ENCODE data around the gene TECPR2.

TECPR2 gene

DNA sequence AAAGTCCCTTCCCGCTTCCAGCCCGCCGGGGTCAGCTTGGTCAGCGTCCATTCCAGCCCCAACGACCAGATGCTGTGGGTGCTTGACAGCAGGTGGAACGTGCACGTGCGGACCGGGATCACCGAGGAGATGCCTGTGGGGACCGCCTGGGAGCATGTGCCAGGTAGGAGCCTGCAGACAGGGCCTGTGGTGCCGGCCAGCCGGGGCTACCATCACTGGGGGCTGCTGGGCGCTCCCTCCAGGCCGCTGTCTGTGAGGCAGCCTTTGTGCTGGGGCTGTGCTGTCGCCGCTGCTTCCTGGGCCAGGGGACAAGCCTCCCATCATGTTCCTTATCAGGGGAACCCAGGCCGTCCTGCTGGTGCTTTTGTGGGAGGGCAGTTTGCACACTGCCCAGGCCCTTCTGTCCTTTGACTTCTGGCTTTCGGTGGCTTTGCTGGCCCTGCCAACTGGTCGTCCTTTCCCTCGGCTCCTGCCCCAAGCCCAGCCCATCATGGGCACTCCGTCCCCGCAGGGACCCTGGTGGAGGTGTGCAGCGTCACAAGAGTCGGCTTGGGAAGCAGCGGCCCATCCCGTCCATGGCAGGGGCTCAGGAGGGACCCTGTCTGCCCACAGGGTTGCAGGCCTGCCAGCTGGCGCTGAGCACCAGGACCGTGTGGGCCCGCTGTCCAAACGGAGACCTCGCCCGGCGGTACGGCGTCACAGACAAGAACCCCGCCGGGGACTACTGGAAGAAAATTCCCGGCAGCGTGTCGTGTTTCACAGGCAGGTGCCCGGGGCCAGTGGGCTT is 134.4 kb downstream of the TECPR2 start:
- no peak for DNase-seq (ENCODE audit: low spot score)

- DNase-seq (ENCODE audit: low spot score): no peak
These were observed 135.4 kb downstream of the TECPR2 start for GRCh38 chr14:102497998-102498677.

DNA sequence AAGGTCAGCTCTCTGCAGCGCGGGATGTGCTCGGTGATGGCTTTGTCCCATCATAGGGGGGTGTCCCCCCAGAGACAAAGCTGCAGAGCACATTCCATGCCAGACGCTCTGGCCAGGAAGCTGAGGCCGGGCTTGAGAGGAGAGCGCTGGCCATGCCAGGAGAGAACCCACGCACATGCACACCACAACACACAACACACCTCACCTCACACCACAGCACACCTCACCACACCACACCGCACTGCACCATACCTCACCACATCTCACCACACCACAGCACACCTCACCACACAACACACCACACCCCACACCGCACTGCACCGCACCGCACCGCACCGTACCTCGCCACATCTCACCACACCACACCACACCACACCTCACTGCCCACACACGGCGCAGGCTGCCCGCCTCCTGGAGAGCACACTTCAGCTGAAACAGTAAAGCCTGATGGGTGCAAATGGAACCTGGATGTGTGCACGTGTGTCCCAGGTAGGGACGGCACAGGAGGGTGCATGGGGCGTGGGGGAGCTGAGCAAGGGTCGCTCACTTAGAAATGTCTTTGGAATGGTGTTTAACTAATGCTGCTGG is 136.0 kb downstream of the TECPR2 start:
- DNase-seq (ENCODE audit: low spot score): no peak

DNA sequence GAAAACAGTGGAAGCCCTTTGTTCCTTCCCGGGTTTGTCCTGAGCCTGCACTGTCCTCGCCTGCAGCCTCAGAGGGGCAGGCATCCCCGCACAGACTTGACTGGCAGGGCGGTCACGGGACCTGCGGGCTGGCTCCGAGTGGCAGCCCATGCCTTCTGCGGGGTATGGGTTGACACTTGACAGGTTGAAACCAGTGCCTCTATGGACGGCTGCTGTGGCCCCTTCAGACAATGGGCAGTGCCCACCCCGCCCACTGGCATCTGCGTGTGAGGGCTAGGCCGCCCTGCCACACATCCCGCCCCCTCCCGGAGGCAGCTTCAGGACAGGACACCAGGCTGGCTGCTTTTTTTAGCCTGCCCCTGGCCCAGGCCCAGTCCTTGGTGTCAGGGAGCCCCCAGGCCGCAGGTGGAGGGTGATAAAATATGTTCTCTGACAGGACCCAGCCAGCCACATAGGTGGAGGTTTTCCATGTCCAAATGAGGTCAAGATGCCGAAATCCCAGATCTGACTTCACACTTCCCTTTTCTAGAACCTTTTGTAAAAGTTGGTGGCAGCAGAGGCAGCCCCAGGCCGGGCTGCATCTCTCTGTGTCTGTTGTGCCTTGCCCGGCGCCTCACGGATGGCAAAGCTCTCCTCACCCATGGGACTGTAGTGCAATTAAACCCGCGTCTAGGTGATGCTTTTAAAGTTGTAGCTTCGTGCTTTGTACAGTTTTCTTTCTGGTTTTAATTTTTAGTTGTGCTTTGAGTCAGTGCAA is 136.8 kb downstream of the TECPR2 start:
- no peak for DNase-seq (ENCODE audit: low spot score)

DNA sequence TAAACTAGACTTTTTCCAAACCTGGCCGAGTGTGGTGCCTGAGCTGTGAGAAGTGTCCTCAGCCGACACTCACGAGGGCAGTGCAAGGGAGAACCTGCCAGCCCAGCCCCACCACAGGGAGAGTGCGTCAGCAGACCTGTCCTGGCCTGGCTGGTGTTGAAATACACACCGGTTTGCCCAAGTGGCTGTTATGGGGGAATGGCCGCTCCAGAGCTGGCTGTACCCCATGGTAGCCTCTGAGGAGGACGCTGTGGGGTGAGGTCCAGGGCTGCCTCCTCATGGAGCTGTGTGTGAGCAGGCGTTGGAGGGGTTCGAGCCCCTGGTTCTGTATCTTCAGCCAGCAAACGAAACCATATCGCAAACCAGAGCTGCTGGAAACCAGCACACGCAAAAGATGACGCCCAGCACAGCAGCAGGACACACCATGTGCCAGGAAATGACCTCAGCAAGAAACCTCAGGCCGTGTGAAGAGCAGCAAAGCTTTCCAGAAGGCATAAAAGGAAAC is 137.5 kb downstream of the TECPR2 start:
- peak; percentile 82 for DNase-seq (ENCODE audit: low spot score)

- DNase-seq (ENCODE audit: low spot score): no peak
These were observed 138.0 kb downstream of the TECPR2 start for GRCh38 chr14:102500713-102501112.

GRCh38 chr14:102501751-102502315 is 139.1 kb downstream of the TECPR2 start:
- no peak for DNase-seq (ENCODE audit: low spot score)

DNA sequence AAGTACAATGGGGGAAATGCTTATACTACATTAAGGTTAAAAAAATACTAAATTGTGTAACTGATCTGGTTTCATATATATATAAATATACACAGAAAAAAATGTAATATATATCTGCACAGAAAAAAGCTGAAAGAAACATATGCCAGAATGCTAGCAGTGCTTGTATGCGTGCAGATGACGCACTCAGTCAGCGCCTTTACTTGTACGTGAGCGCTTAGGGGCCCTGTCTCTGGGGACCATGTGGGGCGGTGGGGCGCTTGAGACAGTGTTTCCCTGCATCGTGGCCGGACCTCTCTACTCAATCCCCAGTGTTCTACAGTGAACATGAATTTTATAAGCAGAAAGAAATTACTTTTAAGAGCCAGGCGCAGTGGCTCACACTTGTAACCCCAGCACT is 139.8 kb downstream of the TECPR2 start:
- no peak for DNase-seq (ENCODE audit: low spot score)

- no peak for DNase-seq (ENCODE audit: low spot score)
These were observed 141.0 kb downstream of the TECPR2 start for GRCh38 chr14:102503641-102504327.

DNA sequence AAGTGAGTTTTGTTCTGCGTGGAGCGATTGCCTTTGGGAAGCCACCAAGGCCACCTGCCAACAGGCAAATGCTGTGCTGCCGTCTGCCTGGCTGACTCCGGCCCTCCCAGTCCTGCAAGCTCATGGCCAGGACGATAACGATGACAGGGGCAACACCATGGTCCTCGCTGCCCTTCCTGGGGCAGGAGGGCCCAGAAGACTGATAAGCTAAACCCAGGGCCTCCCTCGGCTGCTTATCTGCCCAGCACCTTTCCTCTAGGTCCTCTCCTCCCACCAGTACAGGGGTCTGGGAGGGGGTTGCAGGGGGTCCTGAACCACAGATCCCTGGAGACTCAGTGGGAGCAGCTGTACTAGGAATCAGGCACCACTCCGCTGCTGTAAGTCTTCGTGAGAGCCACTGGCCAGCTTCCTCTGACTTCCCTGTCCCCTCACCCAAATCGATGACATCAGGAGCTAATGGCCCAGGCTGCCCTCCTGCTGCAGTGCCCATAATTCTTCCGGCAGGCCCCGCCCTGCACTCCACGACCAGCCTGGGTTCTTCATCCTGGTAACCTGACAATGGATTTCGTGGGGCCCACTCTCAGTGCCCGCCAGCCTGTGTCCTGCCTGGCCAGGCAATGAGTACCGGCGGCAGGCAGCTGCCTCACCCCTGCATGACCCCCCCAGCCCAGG is 141.7 kb downstream of the TECPR2 start:
- DNase-seq (ENCODE audit: low spot score): no peak

GRCh38 chr14:102505000-102505619 is 142.4 kb downstream of the TECPR2 start:
- no peak for DNase-seq (ENCODE audit: low spot score)

DNA sequence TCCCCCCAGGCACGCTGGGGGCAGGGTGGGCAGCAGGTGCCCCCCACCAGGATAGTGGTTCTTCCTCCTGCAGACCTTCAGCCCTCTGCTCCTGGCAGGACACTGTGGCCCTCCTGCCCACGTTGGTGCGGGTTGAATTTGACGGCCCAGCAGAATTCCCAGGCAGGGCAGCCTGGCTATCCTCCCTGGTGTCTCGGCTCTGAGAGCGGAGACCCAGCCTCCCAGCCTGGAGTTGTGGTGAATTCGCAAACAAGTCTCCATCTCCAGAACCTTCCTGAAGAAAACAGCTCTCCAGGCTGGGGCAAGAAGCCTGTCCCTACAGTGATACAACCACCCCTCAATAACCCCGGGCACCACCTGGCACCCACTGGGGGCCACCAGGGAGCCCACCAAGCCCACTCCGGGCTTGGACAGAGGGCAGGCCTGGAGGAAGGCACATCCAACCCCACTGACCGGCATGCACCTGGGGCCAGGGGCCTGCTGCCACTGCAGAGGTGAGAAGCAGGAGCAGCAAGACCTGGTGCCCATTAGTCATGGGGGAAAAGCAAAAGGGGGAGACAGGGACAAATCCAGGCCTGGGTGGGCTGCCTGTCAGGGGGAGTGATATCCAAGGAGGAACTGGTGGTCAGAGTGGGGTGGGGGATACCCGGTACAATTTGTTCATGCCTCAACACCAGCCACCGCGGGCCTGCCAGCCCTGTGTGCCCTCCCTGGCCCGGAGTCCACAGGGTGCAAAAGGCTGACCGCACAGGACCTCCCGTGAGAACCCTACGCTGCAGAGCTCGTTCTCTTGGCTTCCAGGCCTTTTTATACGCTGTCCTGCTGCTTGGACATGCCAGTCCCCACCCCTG is 143.3 kb downstream of the TECPR2 start:
- DNase-seq (ENCODE audit: low spot score): no peak

GRCh38 chr14:102506626-102506925 is 143.8 kb downstream of the TECPR2 start:
- no peak for DNase-seq (ENCODE audit: low spot score)

GRCh38 chr14:102507081-102507856 is 144.5 kb downstream of the TECPR2 start:
- no peak for DNase-seq (ENCODE audit: low spot score)

DNA sequence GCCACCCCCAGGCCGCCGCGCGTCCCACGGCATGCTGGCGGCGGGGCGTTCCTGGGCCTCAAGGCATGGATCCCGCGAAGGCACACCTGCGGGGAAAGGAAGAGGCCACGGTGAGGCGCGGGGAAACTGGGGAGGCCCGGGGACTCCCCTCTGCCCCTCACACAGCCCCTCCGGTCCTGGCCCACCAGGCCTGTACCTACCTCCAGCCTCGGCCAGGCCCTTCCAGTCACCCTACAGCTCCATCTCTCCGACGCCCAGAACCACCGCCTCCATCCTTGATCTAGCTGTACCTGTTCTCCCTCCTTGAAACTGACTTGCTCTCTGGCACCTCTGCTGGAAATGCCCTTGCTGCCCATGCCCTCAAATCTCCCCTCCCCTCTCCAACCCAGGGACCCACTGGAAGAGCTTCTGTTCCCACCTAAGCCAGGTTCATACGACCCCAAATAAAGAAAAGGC is 145.1 kb downstream of the TECPR2 start:
- DNase-seq (ENCODE audit: low spot score): peak; percentile 7

DNA sequence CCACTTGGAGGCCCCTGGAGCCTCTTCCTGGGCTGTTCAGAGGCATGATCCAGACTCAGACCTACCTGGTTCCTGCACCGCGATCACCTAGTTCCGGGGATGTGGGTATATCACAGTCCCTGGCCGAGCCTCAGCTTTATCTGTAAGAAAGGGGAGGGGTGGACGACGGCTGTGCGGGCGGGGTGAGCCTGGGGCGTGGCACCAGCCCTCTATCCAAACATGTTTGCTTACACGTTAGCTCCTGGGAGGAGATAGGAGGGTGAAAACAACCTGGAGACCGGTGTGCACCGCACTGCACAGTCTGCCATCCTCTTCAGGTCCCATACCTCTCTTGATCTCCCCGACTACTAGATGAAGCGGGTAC is 145.7 kb downstream of the TECPR2 start:
- no peak for DNase-seq (ENCODE audit: low spot score)

DNA sequence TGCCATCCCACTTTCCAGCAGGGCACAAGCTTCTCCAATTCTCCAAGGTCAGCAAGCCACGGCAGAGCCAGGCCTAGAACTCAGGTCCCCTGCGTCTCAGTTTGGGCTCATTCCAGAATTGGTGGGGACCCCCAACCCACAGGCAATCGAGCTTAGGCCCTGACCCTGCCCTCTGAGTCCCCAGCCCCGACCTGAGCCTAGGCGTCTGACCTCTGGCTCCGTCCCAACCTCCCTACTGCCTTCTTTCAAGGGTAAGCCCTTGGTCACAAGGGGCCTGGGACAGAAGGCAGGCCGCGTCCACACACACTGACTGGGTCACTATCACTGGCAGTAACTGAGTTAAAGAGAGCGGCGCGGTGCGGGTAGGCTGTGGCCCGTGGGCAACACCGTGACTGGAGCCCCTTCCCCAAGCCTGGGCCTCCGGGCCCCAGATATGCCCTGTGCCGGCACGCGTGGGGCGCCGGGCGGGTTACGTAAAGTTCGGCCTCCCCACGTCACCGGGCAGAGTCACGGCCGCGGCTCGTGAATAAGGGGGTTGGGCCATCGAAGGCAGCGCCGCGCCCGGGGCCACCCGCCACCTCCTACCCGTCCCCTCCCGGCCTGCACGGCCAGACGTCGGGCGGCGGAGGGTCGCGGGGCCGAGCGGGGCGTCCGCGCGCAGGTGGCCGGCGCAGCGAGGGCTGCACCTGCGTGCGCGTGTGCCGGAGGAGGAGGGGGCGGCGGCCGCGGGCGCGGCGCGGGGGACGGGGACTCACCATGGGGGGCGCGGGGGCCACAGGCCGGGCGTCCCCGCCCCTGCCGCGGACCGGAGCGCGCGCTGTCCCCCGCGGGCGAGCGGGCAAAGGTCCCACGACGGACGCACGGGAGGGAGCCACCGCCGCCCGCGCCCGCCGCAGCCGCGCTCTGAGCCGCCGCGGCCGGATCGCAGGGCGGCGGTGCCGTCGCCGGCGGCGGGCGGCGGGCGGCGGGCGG is 146.3 kb downstream of the TECPR2 start:
- DNase-seq (ENCODE audit: low spot score): peak; percentile 67
